ENCODE measurements around the gene RNF223. TPM values are rescaled to one million over a fixed set of nuclear protein-coding genes. Genes with fewer than 3 reads are reported as not detected.

RNF223 gene
- total and polyA plus RNA-seq, 2 of the 13 experiments (the other 11 are each of a cell fraction or from before 2014, with no cell fraction given), result 0.03 TPM; not detected in 1

DNA sequence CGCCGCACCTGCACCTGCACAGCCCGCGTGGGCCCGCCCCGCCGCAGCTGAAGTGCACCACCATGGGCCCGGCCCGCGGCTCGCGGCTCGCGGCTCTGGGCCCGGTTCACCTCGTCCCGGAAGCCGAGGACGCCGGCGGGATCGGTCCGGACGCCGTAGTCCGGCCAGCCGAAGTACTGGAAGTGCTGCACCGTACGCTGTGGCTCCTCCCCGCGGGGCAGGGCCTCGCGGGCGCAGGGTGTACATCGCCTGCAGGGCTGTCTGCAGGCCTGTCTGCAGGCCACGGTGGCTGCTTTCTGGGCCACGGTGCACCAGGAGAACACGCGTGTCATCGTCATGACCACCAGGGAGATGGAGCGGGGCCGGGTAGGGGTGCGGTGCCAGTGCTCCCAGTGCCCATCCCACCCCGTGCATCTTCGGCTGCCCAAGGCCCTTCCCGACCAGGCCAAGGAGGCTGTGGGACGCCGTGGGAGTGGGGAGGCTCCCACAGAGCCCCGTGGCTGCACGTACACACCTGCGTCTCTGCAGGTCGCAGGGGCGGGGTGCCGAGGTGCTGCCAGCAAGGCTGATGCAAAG, 6.7 kb downstream of the RNF223 start:
- 80% methylated on average over 5 of the region's 54 CpGs for WGBS (ENCODE audit: low lambda C conversion rate)
- Histone ChIP-seq H3K36me3 (replicated peaks in 1 of 2; ENCODE audit: control insufficient read depth in 1 of 2, insufficient read depth in 2 of 2, low read length in 2 of 2) (no peaks in the 10 kb centered on the region), H4K20me1 (ENCODE audit: insufficient read depth, low read length) (no peaks in the 10 kb centered on the region), H3K9ac (ENCODE audit: insufficient read depth, low read depth, low read length) (no peak overlapping the region), H3K27ac (ENCODE audit: extremely low read length, insufficient read depth, low read length) (no peak overlapping the region), H3K4me3 (replicated peaks in 1 of 3; ENCODE audit: insufficient read depth in 1 of 3, low read depth in 2 of 3, low read length in 3 of 3) (no peak overlapping the region), H3K79me2 (ENCODE audit: insufficient read depth, low read length) (no peaks in the 10 kb centered on the region), H2AFZ (ENCODE audit: low read length) (no peak overlapping the region), H3K9me3 (ENCODE audit: low read length) (no peaks in the 10 kb centered on the region), H3K4me2 (ENCODE audit: low read depth, low read length) (no peak overlapping the region), H3K27me3 (ENCODE audit: control insufficient read depth in 1 of 2, insufficient read depth in 2 of 2, low read length in 2 of 2) (peaks cover 8 to 30% of the 10 kb centered on the region in 2 experiments; a peak in 4 of 5 replicates), H3K4me1 (ENCODE audit: insufficient read depth, low read length) (peaks cover 58% of the 10 kb centered on the region)
- ATAC-seq (no peak), DNase-seq (ENCODE audit: low spot score) (no peak), FAIRE-seq (no peak)
- in situ Hi-C loops (cut with HindIII; ENCODE audit: extremely low pct_ligation_motif_present, low pct_unique_long_range_greater_than_20kb), result no loop called here
- TF ChIP-seq ZNF790 (CRISPR knock-in tag; IDR thresholded peaks at IDR 0.05; ENCODE audit: borderline replicate concordance), result no peak
- TF ChIP-seq HNRNPL (IDR thresholded peaks at IDR 0.05; ENCODE audit: low read depth, low read length), result peak; percentile 55; the same call in 1 of the 2 replicates
- no peak for TF ChIP-seq PHF8 (CRISPR knock-in tag; IDR thresholded peaks at IDR 0.05)
- ChIA-PET CTCF (ENCODE audit: low intra/inter-chr PET ratio, low total read pairs) (no interaction called here), POLR2A (interaction anchor here (1.0 to 1.1 kb wide), 2 partner anchors 8 to 12 kb away, joined by 3 read pairs; no protein-coding TSS in a partner anchor)
- intact Hi-C loops (cut with micrococcal nuclease; ENCODE audit: unreplicated experiment), result no loop called here
- no TSS peak for BruUV-seq (replicated peaks)

DNA sequence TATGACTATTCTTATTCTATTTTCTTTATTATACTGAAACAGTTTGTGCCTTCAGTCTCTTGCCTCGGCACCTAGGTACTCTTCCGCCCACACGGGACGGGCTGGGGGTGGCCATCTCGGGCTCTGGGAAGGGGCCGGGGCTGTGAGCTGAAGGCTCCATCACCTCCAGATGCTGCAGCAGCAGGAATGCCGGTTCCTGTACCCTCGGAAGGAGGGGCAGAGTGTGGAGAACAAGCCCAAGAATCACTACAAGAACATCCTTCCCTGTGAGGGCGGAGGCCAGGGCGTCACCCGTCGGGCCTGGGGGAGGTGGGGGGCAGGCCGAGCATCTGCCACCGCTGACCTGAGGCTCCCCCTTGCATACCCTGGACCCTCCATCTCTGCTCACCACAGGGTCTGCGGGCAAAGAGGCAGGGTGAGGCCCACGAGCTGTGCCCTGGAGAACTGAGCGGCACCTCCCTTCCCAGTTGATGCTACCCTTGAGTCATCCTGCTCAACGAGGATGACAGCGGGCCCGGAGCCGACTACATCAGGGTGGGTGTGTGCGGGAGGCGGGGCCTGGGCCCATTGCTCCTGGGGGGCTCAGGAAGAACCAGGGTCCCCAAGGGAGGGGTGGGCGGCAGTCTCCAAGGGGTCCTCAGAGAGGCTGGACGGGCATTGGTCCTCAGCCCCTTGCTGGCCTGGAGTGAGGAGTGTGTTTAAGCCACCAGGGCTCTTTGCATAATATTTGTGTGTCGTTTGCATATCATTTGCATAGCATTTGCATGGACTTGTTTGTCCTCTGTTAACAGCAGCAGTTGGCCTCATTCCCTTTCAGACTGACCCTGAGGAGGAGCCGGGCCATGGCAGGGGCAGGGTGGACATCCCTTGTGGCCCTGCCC, 7.5 kb downstream of the RNF223 start:
- Histone ChIP-seq H3K27me3 (ENCODE audit: control insufficient read depth in 1 of 2, insufficient read depth in 2 of 2, low read length in 2 of 2) (peaks cover 6 to 22% of the 10 kb centered on the region in 2 experiments; a peak in 4 of 5 replicates), H3K79me2 (ENCODE audit: insufficient read depth, low read length) (no peaks in the 10 kb centered on the region), H3K9ac (ENCODE audit: insufficient read depth, low read depth, low read length) (no peak overlapping the region), H3K4me2 (ENCODE audit: low read depth, low read length) (no peak overlapping the region), H3K36me3 (replicated peaks in 1 of 2; ENCODE audit: control insufficient read depth in 1 of 2, insufficient read depth in 2 of 2, low read length in 2 of 2) (no peaks in the 10 kb centered on the region), H3K4me3 (replicated peaks in 1 of 3; ENCODE audit: insufficient read depth in 1 of 3, low read depth in 2 of 3, low read length in 3 of 3) (no peak overlapping the region), H3K9me3 (ENCODE audit: low read length) (no peaks in the 10 kb centered on the region), H3K4me1 (ENCODE audit: insufficient read depth, low read length) (peaks cover 53% of the 10 kb centered on the region), H4K20me1 (ENCODE audit: insufficient read depth, low read length) (no peaks in the 10 kb centered on the region), H2AFZ (ENCODE audit: low read length) (no peak overlapping the region), H3K27ac (ENCODE audit: extremely low read length, insufficient read depth, low read length) (no peak overlapping the region)
- WGBS (ENCODE audit: low lambda C conversion rate), result 24% methylated on average over 9 of the region's 27 CpGs
- no peak for ATAC-seq
- intact Hi-C loops (cut with micrococcal nuclease; ENCODE audit: unreplicated experiment) (no loop called here), in situ Hi-C loops (cut with HindIII; ENCODE audit: extremely low pct_ligation_motif_present, low pct_unique_long_range_greater_than_20kb) (no loop called here)
- CTCF ChIA-PET (ENCODE audit: low intra/inter-chr PET ratio, low total read pairs), result no interaction called here
- no TSS peak for BruUV-seq (replicated peaks)
- DNase-seq (ENCODE audit: low spot score), result no peak
- no peak for FAIRE-seq
- POLR2A ChIA-PET, result interaction anchor here (1.0 kb wide), 1 partner anchor 13 kb away, joined by 3 read pairs; no protein-coding TSS in a partner anchor
- TF ChIP-seq NFAT5 (CRISPR knock-in tag; IDR thresholded peaks at IDR 0.05), result no peak
- no peak for TF ChIP-seq HDAC1 (CRISPR knock-in tag; IDR thresholded peaks at IDR 0.05)
- no peak for TF ChIP-seq ZNF747 (CRISPR knock-in tag; IDR thresholded peaks at IDR 0.05; ENCODE audit: borderline replicate concordance)
- TF ChIP-seq ZC3H13 (CRISPR knock-in tag; IDR thresholded peaks at IDR 0.05), result peak; percentile 45; the same call in 1 of the 2 replicates
- TF ChIP-seq AGO1 (IDR thresholded peaks at IDR 0.05; ENCODE audit: low read depth, low read length, poor library complexity, severe bottlenecking), result peak; percentile 97

Measured in HepG2 (cell line).